Measurements from ENCODE around the gene SEPTIN6.

DNA sequence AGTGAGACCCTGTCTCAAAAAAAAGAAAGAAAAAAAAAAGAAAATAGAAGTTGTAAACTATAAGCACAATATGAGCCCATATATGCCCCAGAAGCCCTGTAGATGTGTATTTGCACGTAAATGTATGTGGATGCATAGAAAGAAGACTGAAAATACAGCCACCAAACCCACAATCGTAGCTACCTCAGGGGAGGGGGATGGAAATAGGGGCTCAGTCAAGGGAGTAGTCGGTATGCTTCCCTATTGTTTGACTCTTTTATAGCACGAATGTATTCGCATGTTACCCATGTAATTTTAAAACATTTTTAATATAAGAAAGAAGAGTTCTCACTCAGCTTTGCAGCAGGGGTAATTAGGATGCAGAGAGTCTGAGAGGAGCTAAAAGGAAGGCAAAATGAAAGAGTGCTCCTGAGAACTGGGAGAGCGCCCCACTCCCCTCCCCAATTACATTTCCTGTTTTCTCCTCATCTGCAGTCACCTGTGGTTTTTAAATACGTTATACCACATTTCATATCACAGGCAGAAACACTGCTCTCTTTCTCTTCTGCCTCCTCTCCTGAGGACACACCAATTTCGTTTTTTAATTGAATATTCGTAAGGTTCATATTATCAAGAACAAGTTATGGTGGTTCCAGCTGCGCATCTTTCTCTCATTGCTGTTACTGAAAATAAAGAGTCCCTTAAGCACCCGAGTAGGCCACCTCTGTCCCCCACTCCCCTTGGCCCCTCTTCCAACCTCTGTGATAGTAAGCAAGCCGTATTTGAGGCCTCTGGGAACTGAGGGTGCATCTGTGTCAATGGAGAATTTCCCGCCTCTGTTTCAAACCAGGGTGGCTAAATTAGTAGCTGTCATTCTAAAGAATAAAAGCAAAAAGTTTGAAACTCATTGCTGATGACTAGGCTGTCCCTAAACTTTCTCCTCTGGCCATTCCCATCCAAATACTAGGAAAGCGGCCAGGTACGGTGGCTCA is 10.7 kb downstream of the SEPTIN6 start:
- TF ChIP-seq, protein P1, sequence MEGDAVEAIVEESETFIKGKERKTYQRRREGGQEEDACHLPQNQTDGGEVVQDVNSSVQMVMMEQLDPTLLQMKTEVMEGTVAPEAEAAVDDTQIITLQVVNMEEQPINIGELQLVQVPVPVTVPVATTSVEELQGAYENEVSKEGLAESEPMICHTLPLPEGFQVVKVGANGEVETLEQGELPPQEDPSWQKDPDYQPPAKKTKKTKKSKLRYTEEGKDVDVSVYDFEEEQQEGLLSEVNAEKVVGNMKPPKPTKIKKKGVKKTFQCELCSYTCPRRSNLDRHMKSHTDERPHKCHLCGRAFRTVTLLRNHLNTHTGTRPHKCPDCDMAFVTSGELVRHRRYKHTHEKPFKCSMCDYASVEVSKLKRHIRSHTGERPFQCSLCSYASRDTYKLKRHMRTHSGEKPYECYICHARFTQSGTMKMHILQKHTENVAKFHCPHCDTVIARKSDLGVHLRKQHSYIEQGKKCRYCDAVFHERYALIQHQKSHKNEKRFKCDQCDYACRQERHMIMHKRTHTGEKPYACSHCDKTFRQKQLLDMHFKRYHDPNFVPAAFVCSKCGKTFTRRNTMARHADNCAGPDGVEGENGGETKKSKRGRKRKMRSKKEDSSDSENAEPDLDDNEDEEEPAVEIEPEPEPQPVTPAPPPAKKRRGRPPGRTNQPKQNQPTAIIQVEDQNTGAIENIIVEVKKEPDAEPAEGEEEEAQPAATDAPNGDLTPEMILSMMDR (conservative IDR thresholded peaks at IDR 0.05; ENCODE audit: low read depth, low read length) = no peak
- TF ChIP-seq EZH2 (IDR thresholded peaks at IDR 0.05; ENCODE audit: borderline replicate concordance, low read depth, low read length, poor library complexity, severe bottlenecking) = no peak

Measured in A673 (cell line).